SK-N-SH treated with all-trans-retinoic acid at 6 μM for 48 hours (cell line): ENCODE data around the gene SULT1A1.
"Not testable (repeated sequence)": the region's sequence is repeated elsewhere in the genome, so short reads cannot be mapped to it uniquely, and the experiment has no call there.

Experiments
- SNAI2 ChIP-seq: fragments of 250-450 bp; sonication (Bioruptor Pico); IDR thresholded peaks from 2 replicates; pipeline ENCODE4 v1.5.0; 2020; ENCODE audit warnings: mild to moderate bottlenecking, moderate library complexity
- ZNF70 ChIP-seq: fragments of 450-650 bp; formaldehyde crosslinking; IDR thresholded peaks from 2 replicates; pipeline ENCODE4 v1.5.0; 2020; ENCODE audit warnings: mild to moderate bottlenecking, moderate library complexity

DNA sequence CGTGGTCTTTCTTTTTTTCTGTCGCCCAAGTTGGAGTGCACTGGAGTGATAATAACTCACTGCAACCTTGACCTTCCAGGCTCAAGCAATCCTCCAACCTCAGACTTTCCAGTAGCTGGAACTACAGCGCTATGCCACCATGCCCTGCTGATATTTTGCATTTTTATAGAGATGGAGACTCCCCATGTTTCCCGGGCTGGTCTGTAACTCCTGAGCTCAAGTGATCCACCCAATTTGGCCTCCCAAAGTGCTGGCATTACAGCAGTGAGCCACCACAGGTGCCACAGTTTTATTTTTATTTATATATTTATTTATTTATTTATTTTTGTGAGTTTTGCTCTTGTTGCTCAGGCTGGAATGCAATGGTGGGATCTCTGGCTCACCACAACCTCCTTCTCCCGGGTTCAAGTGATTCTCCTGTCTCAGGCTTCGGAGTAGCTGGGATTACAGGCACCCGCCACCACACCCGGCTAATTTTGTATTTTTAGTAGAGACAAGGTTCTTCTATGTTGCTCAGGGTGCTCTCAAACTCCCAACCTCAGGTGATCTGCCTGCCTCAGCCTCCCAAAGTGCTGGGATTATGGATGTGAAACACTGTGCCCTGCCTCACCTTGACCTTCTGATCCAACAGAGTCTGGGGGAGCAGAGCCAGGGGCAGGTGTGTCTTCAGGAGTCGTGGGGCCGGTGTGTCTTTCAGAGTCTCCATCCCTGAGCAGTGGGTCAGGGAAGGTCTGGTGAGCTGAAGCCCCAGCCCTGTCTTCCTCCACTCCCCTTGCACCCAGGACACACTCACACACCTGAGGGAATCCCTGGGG lies 2.0 kb downstream of the SULT1A1 start:
- TF ChIP-seq SNAI2, ZNF70 (CRISPR knock-in tag): not testable (repeated sequence)
